K562 (cell line): ENCODE data around the gene KATNB1. TPM values are rescaled to one million over a fixed set of nuclear protein-coding genes. Genes with fewer than 3 reads are reported as not detected.

Experiments used
- ATAC-seq: fragments of 200-7000 bp; cut with Tn5 transposase; 3 replicates; pipeline ENCODE4 v1.9.1; 2020; ENCODE audit warnings: moderate library complexity
- BruUV-seq: library from RNA; stranded (reverse); fragments of 400-500 nt; replicated peaks from 2 replicates; lab custom pipeline; 2021; lab: Mats Ljungman, UMichigan
- CTCF ChIA-PET: fragments of 300-600 bp; formaldehyde crosslinking; extraction: SDS; loops from one replicate; lab custom pipeline; 2021; ENCODE audit warnings: low intra/inter-chr PET ratio; lab: Yijun Ruan, JAX
- POLR2A ChIA-PET: fragments of 300-600, 350-650 bp; sonication (Branson Sonifier 250); formaldehyde crosslinking; extraction: SDS; loops from one replicate; lab custom pipeline; 2021; ENCODE audit warnings: antibody characterized with exemption, inconsistent platforms; lab: Yijun Ruan, JAX
- DNase-seq, 4 experiments: peaks; one replicate each; pipeline versions ENCODE4 v3.0.0 to v3.0.0-alpha.2; 2011 to 2018; ENCODE audit warnings: low spot score in 3 of 4, mixed read lengths in 3 of 4; ENCODE audit errors: extremely low read depth in 1 of 4
- FAIRE-seq: peaks from 2 replicates; lab custom pipeline; 2011; peaks lifted over from hg19 to GRCh38; lab: Jason Lieb, UNC
- H2AFZ ChIP-seq: 2 replicates; pipeline ENCODE4 v1.6.0; 2011; ENCODE audit warnings: low read depth, low read length, control low read depth, inconsistent platforms
- H3K27ac ChIP-seq: fragments of 200-600 bp; 3 replicates; pipeline ENCODE4 v1.8.0; 2011; ENCODE audit warnings: low read depth, mild to moderate bottlenecking, control low read depth, inconsistent platforms, low read length, moderate library complexity, mixed read lengths; ENCODE audit errors: extremely low read depth
- H3K27me3 ChIP-seq, 2 experiments: fragments of 300-600 bp in 1 of 2; 2 replicates in 1 of 2; 3 replicates in 1 of 2; pipeline versions ENCODE4 v1.6.0 to v1.8.0; 2011; ENCODE audit warnings: inconsistent platforms in 2 of 2, low read length in 2 of 2, mild to moderate bottlenecking in 1 of 2, mixed read lengths in 1 of 2, moderate library complexity in 1 of 2; ENCODE audit not compliant: control insufficient read depth in 2 of 2, insufficient read depth in 2 of 2
- H3K36me3 ChIP-seq: fragments of 300-600 bp; 3 replicates; pipeline ENCODE4 v1.8.0; 2011; ENCODE audit warnings: mild to moderate bottlenecking, low read length, inconsistent platforms; ENCODE audit not compliant: control insufficient read depth, insufficient read depth
- H3K4me1 ChIP-seq, 2 experiments: fragments of 200-600 bp in 1 of 2; replicated peaks in 1 of 2; 2 replicates in 1 of 2; 3 replicates in 1 of 2; pipeline versions ENCODE4 v1.5.1 to v1.8.0; 2011; ENCODE audit warnings: inconsistent platforms in 2 of 2, low read length in 2 of 2, mild to moderate bottlenecking in 1 of 2, mixed read lengths in 1 of 2, moderate library complexity in 1 of 2; ENCODE audit not compliant: control insufficient read depth in 2 of 2, insufficient read depth in 2 of 2
- H3K4me2 ChIP-seq: 2 replicates; pipeline ENCODE4 v1.6.1; 2011; ENCODE audit warnings: low read length, control low read depth, inconsistent platforms, mixed read lengths; ENCODE audit not compliant: insufficient read depth
- H3K4me3 ChIP-seq: fragments of 200-600 bp; sonication (generic), shearing (Covaris generic); 2 replicates; pipeline ENCODE4 v1.5.1; 2016; ENCODE audit warnings: control low read depth, inconsistent platforms
- H3K79me2 ChIP-seq: fragments of 200-600 bp; 3 replicates; pipeline ENCODE4 v1.8.0; 2011; ENCODE audit warnings: low read length, inconsistent platforms; ENCODE audit not compliant: control insufficient read depth, insufficient read depth
- H3K9ac ChIP-seq, 2 experiments: 2 replicates each; pipeline versions ENCODE4 v1.6.0 to v1.6.1; 2011; ENCODE audit warnings: low read depth in 2 of 2, low read length in 2 of 2, control low read depth in 1 of 2, inconsistent platforms in 1 of 2, mild to moderate bottlenecking in 1 of 2, mixed read lengths in 1 of 2; ENCODE audit not compliant: insufficient read depth in 1 of 2
- H3K9me1 ChIP-seq: one replicate; pipeline ENCODE4 v1.6.0; 2011; ENCODE audit warnings: inconsistent platforms, mild to moderate bottlenecking, low read length, moderate library complexity; ENCODE audit not compliant: control insufficient read depth, insufficient read depth
- H3K9me3 ChIP-seq: replicated peaks from 2 replicates; pipeline ENCODE4 v1.5.1; 2011; ENCODE audit warnings: low read depth, low read length, inconsistent platforms; ENCODE audit not compliant: control insufficient read depth, insufficient read depth
- H4K20me1 ChIP-seq: replicated peaks from 2 replicates; pipeline ENCODE4 v1.6.1; 2011; ENCODE audit warnings: low read length, inconsistent platforms, mixed read lengths; ENCODE audit not compliant: control insufficient read depth, insufficient read depth
- ARID1B ChIP-seq: fragments of 450-650 bp; IDR thresholded peaks from 2 replicates; pipeline ENCODE4 v1.6.1; 2016; ENCODE audit warnings: antibody characterized with exemption, mild to moderate bottlenecking, inconsistent platforms
- ELF2 ChIP-seq: fragments of 250-450 bp; sonication (Bioruptor Pico); IDR thresholded peaks from 2 replicates; pipeline ENCODE4 v1.5.0; 2021; ENCODE audit warnings: mild to moderate bottlenecking
- FIP1L1 ChIP-seq: fragments of 200-400 bp; formaldehyde crosslinking; IDR thresholded peaks from 2 replicates; pipeline ENCODE4 v1.6.1; 2018; ENCODE audit warnings: mild to moderate bottlenecking, low read depth, low read length; ENCODE audit not compliant: poor library complexity, severe bottlenecking
- MTA3 ChIP-seq: fragments of 450-650 bp; formaldehyde crosslinking; IDR thresholded peaks from 2 replicates; pipeline ENCODE4 v1.6.1; 2017; ENCODE audit warnings: mild to moderate bottlenecking, borderline replicate concordance
- NFIX ChIP-seq: fragments of 250-450 bp; sonication (Bioruptor Pico); IDR thresholded peaks from 2 replicates; pipeline ENCODE4 v1.4.0; 2020; ENCODE audit warnings: low read depth, mild to moderate bottlenecking, moderate library complexity
- NFRKB ChIP-seq: fragments of 450-650 bp; IDR thresholded peaks from 2 replicates; pipeline ENCODE4 v1.6.1; 2016; ENCODE audit warnings: low read depth
- PCBP2 ChIP-seq: fragments of 200-400 bp; formaldehyde crosslinking; IDR thresholded peaks from 2 replicates; pipeline ENCODE4 v1.6.1; 2018; ENCODE audit warnings: low read length, low read depth, mild to moderate bottlenecking, moderate library complexity; ENCODE audit not compliant: poor library complexity, severe bottlenecking
- STAG1 ChIP-seq: sonication (generic); formaldehyde crosslinking; IDR thresholded peaks from 2 replicates; pipeline ENCODE4 v1.5.0; 2020; ENCODE audit warnings: missing genetic modification reagents, borderline replicate concordance
- ZFX ChIP-seq: sonication (generic); formaldehyde crosslinking; IDR thresholded peaks from 2 replicates; pipeline ENCODE4 v1.8.0; 2022; ENCODE audit warnings: mild to moderate bottlenecking, missing genetic modification reagents, moderate library complexity
- ZNF165 ChIP-seq: fragments of 250-450 bp; sonication (Bioruptor Pico); IDR thresholded peaks from 2 replicates; pipeline ENCODE4 v1.4.0; 2020; ENCODE audit warnings: borderline replicate concordance
- ZNF699 ChIP-seq: fragments of 250-450 bp; sonication (Bioruptor Pico); IDR thresholded peaks from 2 replicates; pipeline ENCODE4 v1.8.0; 2021; ENCODE audit warnings: mild to moderate bottlenecking, moderate library complexity; ENCODE audit not compliant: insufficient replicate concordance
- ZNF707 ChIP-seq: fragments of 250-450 bp; sonication (Bioruptor Pico); conservative IDR thresholded peaks from 2 replicates; pipeline ENCODE4 v1.8.0; 2022; ENCODE audit warnings: inconsistent platforms, mild to moderate bottlenecking, moderate library complexity
- WGBS: fragments of 100-300 bp; shearing (Covaris generic); methylation state at CpG from one replicate; pipeline ENCODE4 v1.1.6; 2016; ENCODE audit warnings: low coverage, mixed read lengths; ENCODE audit not compliant: insufficient coverage; ENCODE audit errors: missing lambda C conversion rate; 5-methylcytosine and 5-hydroxymethylcytosine counted together
- in situ Hi-C: fragments of 300-500 bp; cut with MboI; formaldehyde crosslinking; loops from 4 replicates; pipeline ENCODE4 v1.15.0; 2018; ENCODE audit warnings: inconsistent platforms, mixed read lengths
- intact Hi-C: fragments of 100-400 bp; cut with micrococcal nuclease; formaldehyde crosslinking; loops from 2 replicates; pipeline ENCODE4 v1.14.2; 2022
- polyA plus RNA-seq, 8 experiments: library from polyadenylated mRNA; depleted of rRNA in 4 of 8; stranded (reverse) in 5 of 8; unstranded in 3 of 8; fragments of >200 nt; fragmentation: Nextera tagmentation in 2 of 8; fragmentation: Illumina TruSeq in 1 of 8; extraction: Ambion mirVana in 2 of 8; extraction: Trizol in 1 of 8; gene quantifications; 2 replicates each; pipeline versions ENCODE4 v1.2.1 to v1.2.3, GENCODE V29; 2011 to 2014; ENCODE audit warnings: inconsistent platforms in 1 of 8, missing spikeins in 1 of 8
- total RNA-seq, 7 experiments: library from RNA; depleted of rRNA in 6 of 7; stranded (reverse); fragments of >200 nt in 6 of 7; fragmentation: Illumina TruSeq in 2 of 7; extraction: Trizol in 2 of 7; gene quantifications; 2 replicates each; pipeline versions ENCODE4 v1.2.1 to v1.2.3, GENCODE V29; 2011 to 2021; ENCODE audit warnings: low replicate concordance in 1 of 7
- TF ChIP-seq, protein P1 (sequence below): sonication (generic); formaldehyde crosslinking; IDR thresholded peaks from 2 replicates; pipeline ENCODE4 v1.8.0; 2023; ENCODE audit warnings: missing genetic modification reagents, mild to moderate bottlenecking, borderline replicate concordance

KATNB1 gene
- total and polyA plus RNA-seq, 9 of the 15 experiments (the other 6 are each of a cell fraction or from before 2014, with no cell fraction given): 1.2 to 52.6 (median 21.9) TPM

DNA sequence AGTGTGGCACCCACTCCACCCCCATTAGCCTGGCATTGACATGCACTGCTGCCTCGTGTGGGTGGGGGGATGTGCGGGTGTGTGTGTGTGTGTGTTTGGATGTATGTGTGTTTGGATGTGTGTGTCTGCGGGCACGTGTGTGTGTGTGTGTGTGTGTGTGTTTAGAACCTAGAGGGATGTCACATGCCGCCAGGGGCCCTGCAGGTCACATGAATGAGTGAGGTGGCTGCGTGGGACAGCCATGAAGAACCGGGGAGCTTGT lies 9.0 kb downstream of the KATNB1 start:
- Histone ChIP-seq H3K79me2 (no peaks in the 10 kb centered on the region), H3K27ac (no peak overlapping the region), H3K9me3 (no peaks in the 10 kb centered on the region), H4K20me1 (no peaks in the 10 kb centered on the region), H3K9ac (peak overlapping the region in 1 of 2 experiments; percentile 47; a peak in 2 of 4 replicates), H3K36me3 (peaks cover 30% of the 10 kb centered on the region; the same call in 2 of the 3 replicates), H3K4me3 (no peak overlapping the region), H3K4me1 (peaks cover 10 to 32% of the 10 kb centered on the region in 2 experiments), H3K27me3 (no peaks in the 10 kb centered on the region), H2AFZ (no peak overlapping the region), H3K4me2 (no peak overlapping the region), H3K9me1 (no peaks in the 10 kb centered on the region)
- FAIRE-seq (no peak), ATAC-seq (no peak), DNase-seq (no peak)
- intact Hi-C loops (no loop called here), in situ Hi-C loops (no loop called here)
- 80% methylated on average over 6 of the region's 7 CpGs for WGBS
- BruUV-seq: no TSS peak
- ChIA-PET POLR2A (interaction anchor here (0.6 to 0.7 kb wide), 2 partner anchors 123 to 211 kb away, joined by 3 to 4 read pairs; no protein-coding TSS in a partner anchor), CTCF (no interaction called here)
- TF ChIP-seq PCBP2: no peak
- no peak for TF ChIP-seq ELF2 (CRISPR knock-in tag)
- no peak for TF ChIP-seq FIP1L1
- TF ChIP-seq NFRKB: no peak
- no peak for TF ChIP-seq ZNF699 (CRISPR knock-in tag)
- TF ChIP-seq, protein P1, sequence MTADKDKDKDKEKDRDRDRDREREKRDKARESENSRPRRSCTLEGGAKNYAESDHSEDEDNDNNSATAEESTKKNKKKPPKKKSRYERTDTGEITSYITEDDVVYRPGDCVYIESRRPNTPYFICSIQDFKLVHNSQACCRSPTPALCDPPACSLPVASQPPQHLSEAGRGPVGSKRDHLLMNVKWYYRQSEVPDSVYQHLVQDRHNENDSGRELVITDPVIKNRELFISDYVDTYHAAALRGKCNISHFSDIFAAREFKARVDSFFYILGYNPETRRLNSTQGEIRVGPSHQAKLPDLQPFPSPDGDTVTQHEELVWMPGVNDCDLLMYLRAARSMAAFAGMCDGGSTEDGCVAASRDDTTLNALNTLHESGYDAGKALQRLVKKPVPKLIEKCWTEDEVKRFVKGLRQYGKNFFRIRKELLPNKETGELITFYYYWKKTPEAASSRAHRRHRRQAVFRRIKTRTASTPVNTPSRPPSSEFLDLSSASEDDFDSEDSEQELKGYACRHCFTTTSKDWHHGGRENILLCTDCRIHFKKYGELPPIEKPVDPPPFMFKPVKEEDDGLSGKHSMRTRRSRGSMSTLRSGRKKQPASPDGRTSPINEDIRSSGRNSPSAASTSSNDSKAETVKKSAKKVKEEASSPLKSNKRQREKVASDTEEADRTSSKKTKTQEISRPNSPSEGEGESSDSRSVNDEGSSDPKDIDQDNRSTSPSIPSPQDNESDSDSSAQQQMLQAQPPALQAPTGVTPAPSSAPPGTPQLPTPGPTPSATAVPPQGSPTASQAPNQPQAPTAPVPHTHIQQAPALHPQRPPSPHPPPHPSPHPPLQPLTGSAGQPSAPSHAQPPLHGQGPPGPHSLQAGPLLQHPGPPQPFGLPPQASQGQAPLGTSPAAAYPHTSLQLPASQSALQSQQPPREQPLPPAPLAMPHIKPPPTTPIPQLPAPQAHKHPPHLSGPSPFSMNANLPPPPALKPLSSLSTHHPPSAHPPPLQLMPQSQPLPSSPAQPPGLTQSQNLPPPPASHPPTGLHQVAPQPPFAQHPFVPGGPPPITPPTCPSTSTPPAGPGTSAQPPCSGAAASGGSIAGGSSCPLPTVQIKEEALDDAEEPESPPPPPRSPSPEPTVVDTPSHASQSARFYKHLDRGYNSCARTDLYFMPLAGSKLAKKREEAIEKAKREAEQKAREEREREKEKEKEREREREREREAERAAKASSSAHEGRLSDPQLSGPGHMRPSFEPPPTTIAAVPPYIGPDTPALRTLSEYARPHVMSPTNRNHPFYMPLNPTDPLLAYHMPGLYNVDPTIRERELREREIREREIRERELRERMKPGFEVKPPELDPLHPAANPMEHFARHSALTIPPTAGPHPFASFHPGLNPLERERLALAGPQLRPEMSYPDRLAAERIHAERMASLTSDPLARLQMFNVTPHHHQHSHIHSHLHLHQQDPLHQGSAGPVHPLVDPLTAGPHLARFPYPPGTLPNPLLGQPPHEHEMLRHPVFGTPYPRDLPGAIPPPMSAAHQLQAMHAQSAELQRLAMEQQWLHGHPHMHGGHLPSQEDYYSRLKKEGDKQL (CRISPR knock-in tag): no peak
- no peak for TF ChIP-seq NFIX
- TF ChIP-seq ZNF707 (CRISPR knock-in tag): no peak
- TF ChIP-seq STAG1 (CRISPR knock-in tag): no peak
- TF ChIP-seq MTA3: no peak
- TF ChIP-seq ZFX (CRISPR knock-in tag): no peak
- no peak for TF ChIP-seq ZNF165 (CRISPR knock-in tag)
- TF ChIP-seq ARID1B: no peak
